ENCODE measurements around the gene C9orf50.

C9orf50 gene

DNA sequence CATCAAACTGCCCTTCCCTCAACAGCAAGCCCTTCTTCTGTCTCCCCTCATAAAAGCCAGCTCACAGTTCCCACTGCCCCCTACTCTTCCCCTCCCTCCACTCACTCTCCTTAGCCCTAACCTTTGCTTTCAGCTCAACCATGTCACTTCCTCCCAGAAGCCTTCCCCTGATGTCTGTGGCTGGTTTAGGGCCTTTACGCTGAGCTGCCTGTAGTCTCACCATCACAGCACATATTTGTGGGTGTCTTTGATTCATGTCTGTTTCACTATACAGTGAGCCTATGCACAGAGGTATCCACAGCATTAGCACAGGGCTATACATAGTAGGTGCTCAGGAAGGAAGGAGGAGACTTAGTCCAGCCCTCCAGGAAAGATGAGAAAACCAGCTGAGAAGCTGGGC, 34.7 kb downstream of the C9orf50 start:
- CTCF ChIA-PET: interaction anchor here (0.6 to 1.4 kb wide), 4 partner anchors 9 to 447 kb away, joined by 3 to 7 read pairs (median 3); no protein-coding TSS in a partner anchor
- TF ChIP-seq ZNF544 (tag by site-specific recombination; IDR thresholded peaks at IDR 0.05) (no peak), ZNF488 (tag by site-specific recombination; IDR thresholded peaks at IDR 0.05) (no peak), ZBTB8A (tag by site-specific recombination; IDR thresholded peaks at IDR 0.05) (no peak), ZNF155 (tag by site-specific recombination; IDR thresholded peaks at IDR 0.05) (no peak), ZNF571 (tag by site-specific recombination; IDR thresholded peaks at IDR 0.05) (no peak), ZNF548 (tag by site-specific recombination; IDR thresholded peaks at IDR 0.05) (no peak), ZSCAN23 (tag by site-specific recombination; IDR thresholded peaks at IDR 0.05) (no peak), ZNF266 (tag by site-specific recombination; IDR thresholded peaks at IDR 0.05; ENCODE audit: low read depth) (no peak)
- TF ChIP-seq, protein P1, sequence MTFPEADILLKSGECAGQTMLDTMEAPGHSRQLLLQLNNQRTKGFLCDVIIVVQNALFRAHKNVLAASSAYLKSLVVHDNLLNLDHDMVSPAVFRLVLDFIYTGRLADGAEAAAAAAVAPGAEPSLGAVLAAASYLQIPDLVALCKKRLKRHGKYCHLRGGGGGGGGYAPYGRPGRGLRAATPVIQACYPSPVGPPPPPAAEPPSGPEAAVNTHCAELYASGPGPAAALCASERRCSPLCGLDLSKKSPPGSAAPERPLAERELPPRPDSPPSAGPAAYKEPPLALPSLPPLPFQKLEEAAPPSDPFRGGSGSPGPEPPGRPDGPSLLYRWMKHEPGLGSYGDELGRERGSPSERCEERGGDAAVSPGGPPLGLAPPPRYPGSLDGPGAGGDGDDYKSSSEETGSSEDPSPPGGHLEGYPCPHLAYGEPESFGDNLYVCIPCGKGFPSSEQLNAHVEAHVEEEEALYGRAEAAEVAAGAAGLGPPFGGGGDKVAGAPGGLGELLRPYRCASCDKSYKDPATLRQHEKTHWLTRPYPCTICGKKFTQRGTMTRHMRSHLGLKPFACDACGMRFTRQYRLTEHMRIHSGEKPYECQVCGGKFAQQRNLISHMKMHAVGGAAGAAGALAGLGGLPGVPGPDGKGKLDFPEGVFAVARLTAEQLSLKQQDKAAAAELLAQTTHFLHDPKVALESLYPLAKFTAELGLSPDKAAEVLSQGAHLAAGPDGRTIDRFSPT (tag by site-specific recombination; IDR thresholded peaks at IDR 0.05): no peak
- TF ChIP-seq, protein P2, sequence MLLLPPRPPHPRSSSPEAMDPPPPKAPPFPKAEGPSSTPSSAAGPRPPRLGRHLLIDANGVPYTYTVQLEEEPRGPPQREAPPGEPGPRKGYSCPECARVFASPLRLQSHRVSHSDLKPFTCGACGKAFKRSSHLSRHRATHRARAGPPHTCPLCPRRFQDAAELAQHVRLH (tag by site-specific recombination; IDR thresholded peaks at IDR 0.05): no peak
- no peak overlapping the region for H3K27ac ChIP-seq (ENCODE audit: extremely low read depth, low read depth, low read length)
- no peaks in the 10 kb centered on the region for H3K4me1 ChIP-seq (ENCODE audit: control insufficient read depth, insufficient read depth, low read length)
- no peak overlapping the region for H3K4me3 ChIP-seq (ENCODE audit: low read depth, low read length)
- no peaks in the 10 kb centered on the region for H3K9me3 ChIP-seq (ENCODE audit: control insufficient read depth, insufficient read depth, low read depth, low read length)
- POLR2A ChIA-PET: interaction anchor here (0.7 kb wide), 1 partner anchor 86 kb away, joined by 3 read pairs; no protein-coding TSS in a partner anchor
- H3K36me3 ChIP-seq (ENCODE audit: control insufficient read depth in 2 of 2, insufficient read depth in 1 of 2, low read length in 2 of 2): no peaks in the 10 kb centered on the region

DNA sequence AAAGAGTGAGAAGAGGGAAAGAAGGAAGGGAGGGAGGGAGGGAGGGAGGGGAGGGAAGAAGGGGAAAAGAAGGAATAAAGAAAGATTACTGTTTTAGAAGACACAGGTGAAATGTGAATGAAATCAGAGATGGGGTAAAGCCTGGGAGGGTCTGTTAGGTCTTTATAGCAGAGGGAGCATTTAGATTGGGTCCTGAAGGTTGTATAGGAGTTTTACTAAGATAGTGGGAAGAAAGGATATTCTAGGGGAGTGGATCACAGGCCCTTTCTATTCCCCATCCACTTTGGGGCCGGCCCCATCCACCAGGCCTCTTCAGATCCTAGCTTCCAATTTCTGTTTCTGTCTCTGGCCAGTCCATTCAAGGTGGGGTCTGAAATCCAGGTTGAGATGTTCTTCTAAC, 35.5 kb downstream of the C9orf50 start:
- Histone ChIP-seq H3K4me1 (ENCODE audit: control insufficient read depth, insufficient read depth, low read length) (no peaks in the 10 kb centered on the region), H3K36me3 (ENCODE audit: control insufficient read depth in 2 of 2, insufficient read depth in 1 of 2, low read length in 2 of 2) (no peaks in the 10 kb centered on the region), H3K9me3 (ENCODE audit: control insufficient read depth, insufficient read depth, low read depth, low read length) (no peaks in the 10 kb centered on the region), H3K4me3 (ENCODE audit: low read depth, low read length) (no peak overlapping the region), H3K27ac (ENCODE audit: extremely low read depth, low read depth, low read length) (no peak overlapping the region)
- CTCF ChIA-PET: interaction anchor here (0.6 to 0.8 kb wide), 2 partner anchors 23 to 1472 kb away, joined by 3 read pairs; no protein-coding TSS in a partner anchor
- POLR2A ChIA-PET: interaction anchor here (0.7 to 0.9 kb wide), 2 partner anchors 85 to 89 kb away, joined by 3 to 4 read pairs; no protein-coding TSS in a partner anchor
- no peak for TF ChIP-seq SP2 (tag by site-specific recombination; IDR thresholded peaks at IDR 0.05)
- TF ChIP-seq ZNF423 (tag by site-specific recombination; IDR thresholded peaks at IDR 0.05): no peak
- peak; percentile 77 for TF ChIP-seq ZFP3 (tag by site-specific recombination; IDR thresholded peaks at IDR 0.05; ENCODE audit: low read depth)

DNA sequence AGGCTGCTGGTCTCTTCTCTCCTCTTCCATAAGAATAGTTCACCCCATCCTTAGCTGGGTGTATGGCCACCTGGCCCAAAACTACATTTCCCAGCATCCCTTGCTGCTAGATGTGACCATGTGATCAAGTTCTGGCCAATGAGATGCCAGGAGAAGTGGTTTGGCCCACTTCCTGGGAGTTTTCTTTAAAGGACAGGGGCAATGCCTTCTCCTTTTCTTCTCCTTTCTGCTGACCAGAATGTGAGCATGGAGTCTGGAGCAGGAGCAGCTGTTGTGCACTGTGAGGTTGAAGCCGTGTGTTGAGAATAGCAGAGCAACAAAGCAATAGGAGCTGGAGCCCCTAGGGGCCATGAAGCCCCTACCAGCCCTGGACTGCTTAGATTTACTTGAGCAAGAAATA, 36.8 kb downstream of the C9orf50 start:
- Histone ChIP-seq H3K9me3 (ENCODE audit: control insufficient read depth, insufficient read depth, low read depth, low read length) (no peaks in the 10 kb centered on the region), H3K27ac (ENCODE audit: extremely low read depth, low read depth, low read length) (no peak overlapping the region), H3K4me1 (ENCODE audit: control insufficient read depth, insufficient read depth, low read length) (no peaks in the 10 kb centered on the region), H3K4me3 (ENCODE audit: low read depth, low read length) (no peak overlapping the region), H3K36me3 (ENCODE audit: control insufficient read depth in 2 of 2, insufficient read depth in 1 of 2, low read length in 2 of 2) (no peaks in the 10 kb centered on the region)
- ChIA-PET CTCF (interaction anchor here (0.5 to 2.0 kb wide), 7 partner anchors 10 to 1355 kb away, joined by 3 to 6 read pairs (median 3); no protein-coding TSS in a partner anchor), POLR2A (interaction anchor here (1.0 to 1.4 kb wide), 3 partner anchors 8 to 410 kb away, joined by 3 to 6 read pairs (median 4); partner anchors contain the start of gene IER5L)
- peak; percentile 57; the same call in 1 of the 2 replicates for TF ChIP-seq ZNF518A (tag by site-specific recombination; conservative IDR thresholded peaks at IDR 0.05; ENCODE audit: low read depth)
- TF ChIP-seq KLF10 (tag by site-specific recombination; IDR thresholded peaks at IDR 0.05): 0 out of 2 replicates have a peak, but pooled peaks have one; percentile 47
- peak; percentile 77; the same call in 1 of the 2 replicates for TF ChIP-seq ZNF76 (tag by site-specific recombination; IDR thresholded peaks at IDR 0.05; ENCODE audit: borderline replicate concordance, low read depth)
- no peak for TF ChIP-seq ZNF404 (tag by site-specific recombination; IDR thresholded peaks at IDR 0.05)
- TF ChIP-seq ZNF837 (tag by site-specific recombination; IDR thresholded peaks at IDR 0.05): no peak
- peak; percentile 68 for TF ChIP-seq SP2 (tag by site-specific recombination; IDR thresholded peaks at IDR 0.05)
- no peak for TF ChIP-seq ZNF571 (tag by site-specific recombination; IDR thresholded peaks at IDR 0.05)
- TF ChIP-seq ZNF132 (tag by site-specific recombination; IDR thresholded peaks at IDR 0.05; ENCODE audit: borderline replicate concordance): no peak
- TF ChIP-seq ZXDB (tag by site-specific recombination; IDR thresholded peaks at IDR 0.05): peak; percentile 51; the same call in 1 of the 2 replicates
- peak; percentile 67 for TF ChIP-seq ZNF335 (tag by site-specific recombination; conservative IDR thresholded peaks at IDR 0.05)
- TF ChIP-seq ZNF664 (tag by site-specific recombination; IDR thresholded peaks at IDR 0.05): 0 out of 2 replicates have a peak, but pooled peaks have one; percentile 2
- peak; percentile 59 for TF ChIP-seq SP3 (tag by site-specific recombination; IDR thresholded peaks at IDR 0.05)
